ENCODE data around the gene ARSD.

Gene ARSD

GRCh38 chrX:2854918-2855317 lies 74.2 kb downstream of the ARSD start:
- DNase-seq (ENCODE audit: low read depth, low spot score): no peak
